Measurements from ENCODE around the gene OR2D3. TPM values are rescaled to one million over a fixed set of nuclear protein-coding genes. Genes with fewer than 3 reads are reported as not detected.

Gene OR2D3
- total RNA-seq, 1 experiment from 2014 or later = not detected

GRCh38 chr11:6876325-6876724 is 44.5 kb upstream of the OR2D3 start, which contains the start of gene OR10A4:
Gene OR10A4 (plus strand): TSS chr11:6876625. CDS start chr11:6876648, 23 bp downstream.
- H3K14ac ChIP-seq (ENCODE audit: insufficient read depth, low read length) = no peak within 1 kb of the TSS
- no peaks in the 10 kb centered on the region for H3K79me2 ChIP-seq (ENCODE audit: insufficient read depth, low read length)
- no peak within 1 kb of the TSS for H2AK5ac ChIP-seq (ENCODE audit: insufficient read length, low read length)
- WGBS (ENCODE audit: extremely low coverage, insufficient read length, low lambda C conversion rate) = no CpG with 5 or more reads among the region's 1 CpG
- H3K18ac ChIP-seq (ENCODE audit: insufficient read length, low read depth, low read length) = no peak within 1 kb of the TSS
- H3K9ac ChIP-seq (ENCODE audit: extremely low read depth, insufficient read length, low read length) = no peak within 1 kb of the TSS
- no peak within 1 kb of the TSS for H3T11ph ChIP-seq (ENCODE audit: low read length)
- no peak within 1 kb of the TSS for H2BK5ac ChIP-seq (ENCODE audit: insufficient read length, low read length)
- no peak within 1 kb of the TSS for H2AFZ ChIP-seq (ENCODE audit: low read length)
- H3K27me3 ChIP-seq (ENCODE audit: insufficient read depth, low read length) = no peaks in the 10 kb centered on the region
- no peak within 1 kb of the TSS for H2BK15ac ChIP-seq (ENCODE audit: low read depth, low read length)
- no peak within 1 kb of the TSS for H4K8ac ChIP-seq (replicated peaks; ENCODE audit: insufficient read length, low read depth, low read length)
- H3K4me2 ChIP-seq (ENCODE audit: insufficient read depth, insufficient read length, low read length) = no peak within 1 kb of the TSS
- no peak within 1 kb of the TSS for H3K56ac ChIP-seq (ENCODE audit: insufficient read length, low read depth, low read length)
- no peak within 1 kb of the TSS for H3K27ac ChIP-seq (ENCODE audit: insufficient read length, low read depth, low read length)
- no peak within 1 kb of the TSS for H3K4ac ChIP-seq (ENCODE audit: low read depth, low read length)
- H3K4me1 ChIP-seq (ENCODE audit: insufficient read depth, low read length) = no peaks in the 10 kb centered on the region
- no peak for DNase-seq
- H3K4me3 Mint-ChIP-seq = no peak within 1 kb of the TSS
- no peaks in the 10 kb centered on the region for H4K20me1 ChIP-seq (ENCODE audit: control insufficient read depth, insufficient read depth, insufficient read length)
- H3K9me3 ChIP-seq (ENCODE audit: control insufficient read depth, low read depth, low read length) = no peaks in the 10 kb centered on the region
- no peaks in the 10 kb centered on the region for H3K23me2 ChIP-seq (ENCODE audit: insufficient read length, low read depth, low read length, poor library complexity, severe bottlenecking)
- no peaks in the 10 kb centered on the region for H3K36me3 Mint-ChIP-seq (ENCODE audit: insufficient read depth in 1 of 3, low read depth in 3 of 3)
- no peak within 1 kb of the TSS for H2BK12ac ChIP-seq (ENCODE audit: insufficient read length, low read depth, low read length)
- no peak within 1 kb of the TSS for H3K23ac ChIP-seq (ENCODE audit: insufficient read length, low read depth, low read length)
- H2BK20ac ChIP-seq (ENCODE audit: low read depth, low read length, poor library complexity, severe bottlenecking) = no peak within 1 kb of the TSS
- H2BK120ac ChIP-seq (ENCODE audit: low read depth, low read length, poor library complexity, severe bottlenecking) = no peak within 1 kb of the TSS
- no peak within 1 kb of the TSS for H4K91ac ChIP-seq (ENCODE audit: insufficient read length, low read depth, low read length)
- H3K27me3 Mint-ChIP-seq (ENCODE audit: low read depth) = no peaks in the 10 kb centered on the region
- H4K5ac ChIP-seq (ENCODE audit: insufficient read length, low read depth, low read length) = no peak within 1 kb of the TSS
- H3K27ac Mint-ChIP-seq = no peak within 1 kb of the TSS
- H3K9me3 Mint-ChIP-seq = peaks cover 2 to 7% of the 10 kb centered on the region in 2 experiments; a peak in 3 of 5 replicates
- no peaks in the 10 kb centered on the region for H3K79me1 ChIP-seq (ENCODE audit: insufficient read depth, low read depth, low read length, poor library complexity, severe bottlenecking)
- H3K4me1 Mint-ChIP-seq = no peaks in the 10 kb centered on the region
- TF ChIP-seq CTCF (conservative IDR thresholded peaks at IDR 0.05) = no peak
